ENCODE results near the gene ARHGDIA. TPM values are rescaled to one million over a fixed set of nuclear protein-coding genes. Genes with fewer than 3 reads are reported as not detected.
A peak's percentile ranks its signal among the peaks of the same experiment; 100 is the strongest.
"Not testable (repeated sequence)": the region's sequence is repeated elsewhere in the genome, so short reads cannot be mapped to it uniquely, and the experiment has no call there.

Gene ARHGDIA
- 43.3 TPM for total RNA-seq

DNA sequence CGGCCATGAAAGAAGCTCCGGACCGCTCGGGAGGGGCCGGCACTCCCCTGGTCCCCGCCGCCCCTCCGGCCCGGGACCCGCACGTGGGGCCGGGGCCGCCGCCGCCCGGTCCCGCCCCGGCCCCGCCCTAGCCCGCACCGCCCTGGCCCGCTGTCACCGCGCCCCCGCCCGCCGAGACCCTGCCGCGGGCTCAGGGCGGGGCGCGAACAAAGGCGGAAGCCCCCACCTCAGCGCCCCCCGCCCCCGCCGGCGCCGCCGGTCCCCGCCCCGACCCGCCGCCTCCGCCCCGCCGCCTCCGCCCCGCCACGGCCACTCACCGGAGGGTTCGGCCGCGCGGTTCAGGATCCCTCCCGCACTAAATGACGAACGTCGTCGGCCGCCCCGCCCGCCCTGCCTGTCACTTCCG, at the start of gene ARHGDIA:
Gene ARHGDIA (minus strand): TSS at position 357 of the 406 bp plus-strand sequence. CDS start 1,407 bp downstream, outside the sequence.
- no peaks in the 10 kb centered on the region for H3K9me3 ChIP-seq (ENCODE audit: control insufficient read depth in 3 of 3, low read length in 3 of 3)
- H3K36me3 ChIP-seq (ENCODE audit: control insufficient read depth in 3 of 3, insufficient read depth in 3 of 3, low read length in 3 of 3), result peaks cover 11 to 19% (median 11%) of the 10 kb centered on the region in 3 donors
- H3K4me3 ChIP-seq (ENCODE audit: low read length in 3 of 3), result peak within 1 kb of the TSS; percentile 82 to 96 (median 96)
- no peaks in the 10 kb centered on the region for H3K27me3 ChIP-seq (ENCODE audit: control insufficient read depth in 3 of 3, insufficient read depth in 3 of 3, low read length in 3 of 3)
- peak within 1 kb of the TSS; percentile 96 to 99 (median 99) for H3K9ac ChIP-seq (ENCODE audit: low read depth in 1 of 3, low read length in 3 of 3)
- peak within 1 kb of the TSS; percentile 97 for H3K27ac ChIP-seq (ENCODE audit: low read depth, low read length)
- H3K4me1 ChIP-seq (ENCODE audit: control insufficient read depth in 3 of 3, insufficient read depth in 3 of 3, low read length in 3 of 3), result peaks cover 34 to 64% (median 37%) of the 10 kb centered on the region in 3 donors

DNA sequence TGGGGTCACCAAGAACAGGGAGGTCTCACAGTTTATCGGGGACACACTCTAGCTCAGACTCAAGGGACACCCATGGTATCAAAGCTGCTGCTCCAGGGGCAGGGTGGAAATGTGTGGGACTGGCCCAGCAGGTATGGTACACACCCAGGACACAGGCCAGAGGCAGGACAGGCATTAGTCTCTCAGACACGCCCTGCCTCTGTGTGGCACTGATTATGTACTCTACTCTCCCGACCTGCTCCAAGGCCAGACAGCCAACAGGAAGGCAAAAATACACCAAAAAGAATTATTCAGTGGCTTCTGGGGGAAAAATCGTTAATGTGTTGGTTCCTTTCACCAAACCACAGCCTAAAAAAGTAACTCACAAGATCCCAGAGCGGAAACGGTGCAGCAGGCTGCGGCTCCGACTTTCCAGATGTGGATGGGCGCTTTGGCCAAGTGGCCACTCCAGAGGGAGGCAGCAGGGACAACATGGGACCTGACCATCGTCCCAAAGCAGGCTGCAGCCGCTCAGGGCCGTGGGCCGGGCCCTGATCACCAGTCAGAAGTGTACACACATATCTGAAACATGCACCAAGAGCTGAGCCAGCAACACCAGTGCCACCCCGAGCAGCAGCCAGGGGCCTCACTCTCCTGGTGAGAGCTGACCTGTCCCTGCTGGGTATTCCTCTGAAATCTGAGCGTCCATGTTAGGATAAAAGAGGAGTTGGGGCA, 47.9 kb upstream of the ARHGDIA start:
- H3K4me1 ChIP-seq (ENCODE audit: control insufficient read depth in 3 of 3, insufficient read depth in 3 of 3, low read length in 3 of 3), result peaks cover 55 to 77% (median 62%) of the 10 kb centered on the region in 3 donors
- H3K9me3 ChIP-seq (ENCODE audit: control insufficient read depth in 3 of 3, low read length in 3 of 3), result no peaks in the 10 kb centered on the region
- H3K36me3 ChIP-seq (ENCODE audit: control insufficient read depth in 3 of 3, insufficient read depth in 3 of 3, low read length in 3 of 3), result peaks cover 39 to 48% (median 45%) of the 10 kb centered on the region in 3 donors
- H3K27ac ChIP-seq (ENCODE audit: low read depth, low read length), result peak overlapping the region; percentile 7
- peak overlapping the region in 2 of 3 donors; percentile 54 to 57 for H3K9ac ChIP-seq (ENCODE audit: low read depth in 1 of 3, low read length in 3 of 3)
- no peaks in the 10 kb centered on the region for H3K27me3 ChIP-seq (ENCODE audit: control insufficient read depth in 3 of 3, insufficient read depth in 3 of 3, low read length in 3 of 3)
- peak overlapping the region in 1 of 3 donors; percentile 71 for H3K4me3 ChIP-seq (ENCODE audit: low read length in 3 of 3)

GRCh38 chr17:81918333-81918669, 47.2 kb upstream of the ARHGDIA start:
- peaks cover 50 to 70% (median 55%) of the 10 kb centered on the region in 3 donors for H3K4me1 ChIP-seq (ENCODE audit: control insufficient read depth in 3 of 3, insufficient read depth in 3 of 3, low read length in 3 of 3)
- peak overlapping the region; percentile 7 for H3K27ac ChIP-seq (ENCODE audit: low read depth, low read length)
- H3K36me3 ChIP-seq (ENCODE audit: control insufficient read depth in 3 of 3, insufficient read depth in 3 of 3, low read length in 3 of 3), result peaks cover 46 to 54% (median 52%) of the 10 kb centered on the region in 3 donors
- H3K9me3 ChIP-seq (ENCODE audit: control insufficient read depth in 3 of 3, low read length in 3 of 3); H3K27me3 ChIP-seq (ENCODE audit: control insufficient read depth in 3 of 3, insufficient read depth in 3 of 3, low read length in 3 of 3): not testable (repeated sequence)
- H3K4me3 ChIP-seq (ENCODE audit: low read length in 3 of 3), result peak overlapping the region; percentile 38 to 79 (median 71)
- peak overlapping the region in 1 of 3 donors; percentile 62 for H3K9ac ChIP-seq (ENCODE audit: low read depth in 1 of 3, low read length in 3 of 3)

GRCh38 chr17:81917565-81918332, 46.6 kb upstream of the ARHGDIA start, which contains the start of gene SIRT7:
Gene SIRT7 (minus strand): TSS chr17:81918176. CDS start chr17:81918131, 45 bp downstream.
- Histone ChIP-seq H3K4me1 (ENCODE audit: control insufficient read depth in 3 of 3, insufficient read depth in 3 of 3, low read length in 3 of 3) (peaks cover 47 to 66% (median 51%) of the 10 kb centered on the region in 3 donors), H3K4me3 (ENCODE audit: low read length in 3 of 3) (peak within 1 kb of the TSS; percentile 40 to 79 (median 71)), H3K9ac (ENCODE audit: low read depth in 1 of 3, low read length in 3 of 3) (peak within 1 kb of the TSS; percentile 53 to 84 (median 57)), H3K36me3 (ENCODE audit: control insufficient read depth in 3 of 3, insufficient read depth in 3 of 3, low read length in 3 of 3) (peaks cover 48 to 58% (median 56%) of the 10 kb centered on the region in 3 donors), H3K27ac (ENCODE audit: low read depth, low read length) (peak within 1 kb of the TSS; percentile 7), H3K27me3 (ENCODE audit: control insufficient read depth in 3 of 3, insufficient read depth in 3 of 3, low read length in 3 of 3) (no peaks in the 10 kb centered on the region), H3K9me3 (ENCODE audit: control insufficient read depth in 3 of 3, low read length in 3 of 3) (no peaks in the 10 kb centered on the region)

GRCh38 chr17:81916234-81917001, 45.3 kb upstream of the ARHGDIA start:
- no peaks in the 10 kb centered on the region for H3K27me3 ChIP-seq (ENCODE audit: control insufficient read depth in 3 of 3, insufficient read depth in 3 of 3, low read length in 3 of 3)
- H3K9me3 ChIP-seq (ENCODE audit: control insufficient read depth in 3 of 3, low read length in 3 of 3), result no peaks in the 10 kb centered on the region
- peak overlapping the region in 1 of 3 donors; percentile 40 for H3K4me3 ChIP-seq (ENCODE audit: low read length in 3 of 3)
- H3K27ac ChIP-seq (ENCODE audit: low read depth, low read length), result no peak overlapping the region
- H3K36me3 ChIP-seq (ENCODE audit: control insufficient read depth in 3 of 3, insufficient read depth in 3 of 3, low read length in 3 of 3), result peaks cover 49 to 59% (median 56%) of the 10 kb centered on the region in 3 donors
- H3K4me1 ChIP-seq (ENCODE audit: control insufficient read depth in 3 of 3, insufficient read depth in 3 of 3, low read length in 3 of 3), result peaks cover 36 to 60% (median 42%) of the 10 kb centered on the region in 3 donors
- H3K9ac ChIP-seq (ENCODE audit: low read depth in 1 of 3, low read length in 3 of 3), result peak overlapping the region; percentile 14 to 84 (median 53)

GRCh38 chr17:81915331-81915730, 44.2 kb upstream of the ARHGDIA start:
- peaks cover 44 to 51% (median 49%) of the 10 kb centered on the region in 3 donors for H3K36me3 ChIP-seq (ENCODE audit: control insufficient read depth in 3 of 3, insufficient read depth in 3 of 3, low read length in 3 of 3)
- peaks cover 32 to 56% (median 37%) of the 10 kb centered on the region in 3 donors for H3K4me1 ChIP-seq (ENCODE audit: control insufficient read depth in 3 of 3, insufficient read depth in 3 of 3, low read length in 3 of 3)
- H3K27me3 ChIP-seq (ENCODE audit: control insufficient read depth in 3 of 3, insufficient read depth in 3 of 3, low read length in 3 of 3), result no peaks in the 10 kb centered on the region
- H3K4me3 ChIP-seq (ENCODE audit: low read length in 3 of 3), result no peak overlapping the region
- H3K27ac ChIP-seq (ENCODE audit: low read depth, low read length), result no peak overlapping the region
- no peaks in the 10 kb centered on the region for H3K9me3 ChIP-seq (ENCODE audit: control insufficient read depth in 3 of 3, low read length in 3 of 3)
- no peak overlapping the region for H3K9ac ChIP-seq (ENCODE audit: low read depth in 1 of 3, low read length in 3 of 3)

DNA sequence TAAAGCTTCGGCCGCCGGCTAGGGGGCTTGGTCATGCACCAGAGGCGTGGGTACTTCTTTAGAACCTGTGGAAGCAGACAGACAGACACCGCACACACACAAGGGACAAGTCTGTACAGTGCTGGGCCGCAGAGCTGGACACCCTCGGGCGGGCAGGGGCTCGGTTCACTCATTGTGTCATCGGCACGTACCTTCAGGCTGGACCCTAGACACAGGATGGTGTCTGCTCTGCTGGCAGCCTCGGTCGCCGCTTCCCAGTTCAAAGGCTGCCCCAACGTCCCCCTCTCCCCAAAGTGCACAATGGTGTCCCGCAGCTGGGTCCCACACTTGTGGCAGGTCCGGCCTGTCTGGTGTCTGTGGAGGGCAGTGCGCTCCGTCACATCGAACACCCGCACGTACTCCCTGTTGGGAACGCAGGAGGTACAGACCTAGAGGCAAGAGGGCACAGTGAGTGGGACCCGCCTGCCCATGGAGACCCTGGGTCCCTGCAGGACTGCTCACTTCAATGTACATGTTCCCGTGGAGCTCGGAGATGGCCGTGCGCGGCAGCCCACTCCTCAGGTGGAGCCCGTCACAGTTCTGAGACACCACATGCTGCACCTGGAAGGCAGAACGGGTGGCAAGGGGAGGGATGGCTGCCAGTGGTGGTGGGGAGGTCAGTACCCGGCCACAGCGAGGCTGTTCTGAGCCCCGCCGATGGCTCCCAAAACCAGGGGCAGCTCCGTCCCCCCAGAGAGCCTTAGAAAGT, 43.1 kb upstream of the ARHGDIA start:
- Histone ChIP-seq H3K9ac (ENCODE audit: low read depth in 1 of 3, low read length in 3 of 3) (no peak overlapping the region), H3K4me1 (ENCODE audit: control insufficient read depth in 3 of 3, insufficient read depth in 3 of 3, low read length in 3 of 3) (peaks cover 29 to 56% (median 31%) of the 10 kb centered on the region in 3 donors), H3K27ac (ENCODE audit: low read depth, low read length) (no peak overlapping the region), H3K27me3 (ENCODE audit: control insufficient read depth in 3 of 3, insufficient read depth in 3 of 3, low read length in 3 of 3) (no peaks in the 10 kb centered on the region), H3K9me3 (ENCODE audit: control insufficient read depth in 3 of 3, low read length in 3 of 3) (no peaks in the 10 kb centered on the region), H3K4me3 (ENCODE audit: low read length in 3 of 3) (no peak overlapping the region), H3K36me3 (ENCODE audit: control insufficient read depth in 3 of 3, insufficient read depth in 3 of 3, low read length in 3 of 3) (peaks cover 38 to 41% (median 41%) of the 10 kb centered on the region in 3 donors)

GRCh38 chr17:81913394-81914102, 42.4 kb upstream of the ARHGDIA start:
- Histone ChIP-seq H3K9ac (ENCODE audit: low read depth in 1 of 3, low read length in 3 of 3) (no peak overlapping the region), H3K27me3 (ENCODE audit: control insufficient read depth in 3 of 3, insufficient read depth in 3 of 3, low read length in 3 of 3) (no peaks in the 10 kb centered on the region), H3K4me1 (ENCODE audit: control insufficient read depth in 3 of 3, insufficient read depth in 3 of 3, low read length in 3 of 3) (peaks cover 23 to 51% (median 25%) of the 10 kb centered on the region in 3 donors), H3K9me3 (ENCODE audit: control insufficient read depth in 3 of 3, low read length in 3 of 3) (no peaks in the 10 kb centered on the region), H3K36me3 (ENCODE audit: control insufficient read depth in 3 of 3, insufficient read depth in 3 of 3, low read length in 3 of 3) (peaks cover 36 to 41% (median 39%) of the 10 kb centered on the region in 3 donors), H3K4me3 (ENCODE audit: low read length in 3 of 3) (no peak overlapping the region), H3K27ac (ENCODE audit: low read depth, low read length) (no peak overlapping the region)

All from skeletal muscle tissue (tissue), 4 donors.